ENCODE results near the gene NRP2. TPM values are rescaled to one million over a fixed set of nuclear protein-coding genes. Genes with fewer than 3 reads are reported as not detected.

Gene NRP2
- total RNA-seq, 1 experiment from 2014 or later, result 31.0 TPM

GRCh38 chr2:205702576-205702975 is 20.3 kb downstream of the NRP2 start:
- Histone ChIP-seq H3K79me2 (ENCODE audit: low read depth) (peaks cover 18% of the 10 kb centered on the region), H2AFZ (no peak overlapping the region), H3K36me3 (ENCODE audit: low read depth) (no peaks in the 10 kb centered on the region), H3K4me3 (no peak overlapping the region), H4K20me1 (ENCODE audit: insufficient read depth) (no peaks in the 10 kb centered on the region), H3K4me1 (replicated peaks; ENCODE audit: insufficient read depth) (peaks cover 25% of the 10 kb centered on the region), H3K9me3 (ENCODE audit: insufficient read depth, low read depth) (no peaks in the 10 kb centered on the region), H3K27ac (peak overlapping the region; percentile 64), H3K9me2 (ENCODE audit: insufficient read depth) (no peaks in the 10 kb centered on the region), H3K27me3 (ENCODE audit: insufficient read depth, low read depth) (no peaks in the 10 kb centered on the region), H3F3A (ENCODE audit: insufficient read depth, low read depth) (no peaks in the 10 kb centered on the region), H3K4me2 (peak overlapping the region; percentile 30)
- ChIA-PET POLR2A (ENCODE audit: unreplicated experiment) (interaction anchor here (0.7 kb wide), 1 partner anchor 9 kb away, joined by 3 read pairs; no protein-coding TSS in a partner anchor), CTCF (no interaction called here)
- no peak for TF ChIP-seq EZH2 (IDR thresholded peaks at IDR 0.05; ENCODE audit: low read depth)
- no peak for TF ChIP-seq CTCF (conservative IDR thresholded peaks at IDR 0.05)
- BruUV-seq (replicated peaks), result no TSS peak
- peak in 1 of 2 experiments; percentile 36 for DNase-seq
- intact Hi-C loops (cut with micrococcal nuclease; ENCODE audit: unreplicated experiment), result no loop called here

- DNase-seq, result no peak
- H3K79me2 ChIP-seq (ENCODE audit: low read depth), result peaks cover 18% of the 10 kb centered on the region
- no peaks in the 10 kb centered on the region for H4K20me1 ChIP-seq (ENCODE audit: insufficient read depth)
- ChIA-PET POLR2A (ENCODE audit: unreplicated experiment) (interaction anchor here (0.7 kb wide), 1 partner anchor 8 kb away, joined by 3 read pairs; no protein-coding TSS in a partner anchor), CTCF (no interaction called here)
- no peak overlapping the region for H2AFZ ChIP-seq
- no peak overlapping the region for H3K4me2 ChIP-seq
- BruUV-seq (replicated peaks), result no TSS peak
- intact Hi-C loops (cut with micrococcal nuclease; ENCODE audit: unreplicated experiment), result no loop called here
- no peaks in the 10 kb centered on the region for H3F3A ChIP-seq (ENCODE audit: insufficient read depth, low read depth)
- H3K9me2 ChIP-seq (ENCODE audit: insufficient read depth), result no peaks in the 10 kb centered on the region
- no peaks in the 10 kb centered on the region for H3K27me3 ChIP-seq (ENCODE audit: insufficient read depth, low read depth)
- H3K27ac ChIP-seq, result no peak overlapping the region
- H3K4me1 ChIP-seq (replicated peaks; ENCODE audit: insufficient read depth), result peaks cover 25% of the 10 kb centered on the region
- TF ChIP-seq EZH2 (IDR thresholded peaks at IDR 0.05; ENCODE audit: low read depth) (no peak), CTCF (conservative IDR thresholded peaks at IDR 0.05) (no peak)
- no peak overlapping the region for H3K4me3 ChIP-seq
- H3K36me3 ChIP-seq (ENCODE audit: low read depth), result no peaks in the 10 kb centered on the region
- H3K9me3 ChIP-seq (ENCODE audit: insufficient read depth, low read depth), result no peaks in the 10 kb centered on the region
These were observed 21.3 kb downstream of the NRP2 start for GRCh38 chr2:205703471-205704126.

GRCh38 chr2:205704127-205704741 is 21.9 kb downstream of the NRP2 start:
- intact Hi-C loops (cut with micrococcal nuclease; ENCODE audit: unreplicated experiment), result no loop called here
- H2AFZ ChIP-seq, result no peak overlapping the region
- no peak overlapping the region for H3K4me3 ChIP-seq
- H3K36me3 ChIP-seq (ENCODE audit: low read depth), result no peaks in the 10 kb centered on the region
- H3K27me3 ChIP-seq (ENCODE audit: insufficient read depth, low read depth), result no peaks in the 10 kb centered on the region
- POLR2A ChIA-PET (ENCODE audit: unreplicated experiment), result interaction anchor here (0.5 kb wide), 1 partner anchor 19 kb away, joined by 4 read pairs; no protein-coding TSS in a partner anchor
- no peak overlapping the region for H3K4me2 ChIP-seq
- no peaks in the 10 kb centered on the region for H3K9me2 ChIP-seq (ENCODE audit: insufficient read depth)
- H3K9me3 ChIP-seq (ENCODE audit: insufficient read depth, low read depth), result no peaks in the 10 kb centered on the region
- DNase-seq, result no peak
- TF ChIP-seq EZH2 (IDR thresholded peaks at IDR 0.05; ENCODE audit: low read depth), result no peak
- TF ChIP-seq CTCF (conservative IDR thresholded peaks at IDR 0.05), result no peak
- H4K20me1 ChIP-seq (ENCODE audit: insufficient read depth), result no peaks in the 10 kb centered on the region
- no peak overlapping the region for H3K27ac ChIP-seq
- peaks cover 25% of the 10 kb centered on the region for H3K4me1 ChIP-seq (replicated peaks; ENCODE audit: insufficient read depth)
- no peaks in the 10 kb centered on the region for H3F3A ChIP-seq (ENCODE audit: insufficient read depth, low read depth)
- CTCF ChIA-PET, result no interaction called here
- peaks cover 18% of the 10 kb centered on the region for H3K79me2 ChIP-seq (ENCODE audit: low read depth)
- no TSS peak for BruUV-seq (replicated peaks)

Measured in PC-9 (cell line).